SK-N-SH (cell line): ENCODE data around the gene ELOVL2. TPM values are rescaled to one million over a fixed set of nuclear protein-coding genes. Genes with fewer than 3 reads are reported as not detected.

Source experiments
- CTCF ChIA-PET: fragments of 300-600, 350-600 bp; formaldehyde crosslinking; extraction: SDS; loops from one replicate; lab custom pipeline; 2021; lab: Yijun Ruan, JAX
- POLR2A ChIA-PET: fragments of 350-600 bp; sonication (Branson Sonifier 250); formaldehyde crosslinking; extraction: SDS; loops from one replicate; lab custom pipeline; 2020; ENCODE audit warnings: antibody characterized with exemption, inconsistent platforms; lab: Yijun Ruan, JAX
- DNase-seq: peaks from one replicate; pipeline ENCODE4 v3.0.0; 2012
- H2AFZ ChIP-seq: fragments of 200-600 bp; sonication (generic); 2 replicates; pipeline ENCODE4 v1.8.1; 2016; ENCODE audit warnings: antibody characterized with exemption, mild to moderate bottlenecking, low read depth
- H3F3A ChIP-seq: fragments of 200-600 bp; sonication (generic); replicated peaks from 2 replicates; pipeline ENCODE3; 2016; ENCODE audit warnings: antibody characterized with exemption, mild to moderate bottlenecking; ENCODE audit not compliant: insufficient read depth
- H3K27ac ChIP-seq, 2 experiments: fragments of 200-500 bp in 1 of 2; fragments of 200-600 bp in 1 of 2; sonication (Bioruptor generic) in 1 of 2; sonication (generic), shearing (Covaris generic) in 1 of 2; 2 replicates each; pipeline versions ENCODE4 v1.5.1 to v1.6.1; 2014 to 2016; ENCODE audit warnings: low read depth in 2 of 2, inconsistent platforms in 1 of 2, low read length in 1 of 2, mild to moderate bottlenecking in 1 of 2, mixed read lengths in 1 of 2
- H3K27me3 ChIP-seq: fragments of 200-600 bp; sonication (generic), shearing (Covaris generic); 2 replicates; pipeline ENCODE4 v1.6.1; 2016; ENCODE audit warnings: mixed run types; ENCODE audit not compliant: insufficient read depth
- H3K36me3 ChIP-seq, 2 experiments: fragments of 200-500 bp in 1 of 2; fragments of 200-600 bp in 1 of 2; sonication (Bioruptor generic) in 1 of 2; sonication (generic) in 1 of 2; replicated peaks in 1 of 2; 2 replicates each; pipeline versions ENCODE3 to v1.5.1; 2014 to 2016; ENCODE audit warnings: low read length in 1 of 2, mild to moderate bottlenecking in 1 of 2; ENCODE audit not compliant: insufficient read depth in 2 of 2, control insufficient read depth in 1 of 2
- H3K4me1 ChIP-seq, 2 experiments: fragments of 200-500 bp in 1 of 2; fragments of 200-600 bp in 1 of 2; sonication (Bioruptor generic) in 1 of 2; sonication (generic), shearing (Covaris generic) in 1 of 2; 2 replicates each; pipeline versions ENCODE4 v1.5.1 to v1.6.1; 2014 to 2016; ENCODE audit warnings: low read depth in 1 of 2, low read length in 1 of 2, mixed run types in 1 of 2; ENCODE audit not compliant: insufficient read depth in 2 of 2, control insufficient read depth in 1 of 2
- H3K4me2 ChIP-seq: fragments of 200-600 bp; sonication (generic), shearing (Covaris generic); 2 replicates; pipeline ENCODE4 v1.6.1; 2017; ENCODE audit warnings: mixed run types
- H3K4me3 ChIP-seq, 2 experiments: fragments of 200-500 bp in 1 of 2; fragments of 200-600 bp in 1 of 2; sonication (Bioruptor generic) in 1 of 2; sonication (generic), shearing (Covaris generic) in 1 of 2; 2 replicates each; pipeline versions ENCODE4 v1.5.1 to v1.8.1; 2014 to 2016; ENCODE audit warnings: low read depth in 2 of 2, inconsistent platforms in 1 of 2, low read length in 1 of 2, mild to moderate bottlenecking in 1 of 2, mixed read lengths in 1 of 2, moderate library complexity in 1 of 2
- H3K79me2 ChIP-seq: fragments of 200-600 bp; sonication (generic); 2 replicates; pipeline ENCODE4 v1.8.1; 2017; ENCODE audit warnings: mild to moderate bottlenecking; ENCODE audit not compliant: insufficient read depth
- H3K9ac ChIP-seq: fragments of 200-600 bp; sonication (generic); 2 replicates; pipeline ENCODE4 v1.6.1; 2017; ENCODE audit warnings: mixed run types
- H3K9me2 ChIP-seq: fragments of 200-600 bp; sonication (generic); 2 replicates; pipeline ENCODE4 v1.6.1; 2017; ENCODE audit warnings: mixed run types
- H3K9me3 ChIP-seq: fragments of 200-600 bp; sonication (generic); 2 replicates; pipeline ENCODE4 v1.6.1; 2017; ENCODE audit warnings: mixed run types, mild to moderate bottlenecking, moderate library complexity
- H4K20me1 ChIP-seq: fragments of 200-600 bp; sonication (generic); 2 replicates; pipeline ENCODE4 v1.6.1; 2017; ENCODE audit warnings: mild to moderate bottlenecking, mixed run types; ENCODE audit not compliant: insufficient read depth
- CHD2 ChIP-seq: fragments of 150-350 bp; IDR thresholded peaks from 2 replicates; pipeline ENCODE4 v1.6.1; 2018; ENCODE audit warnings: low read length; ENCODE audit not compliant: partially characterized antibody
- ELF1 ChIP-seq: IDR thresholded peaks from 2 replicates; pipeline ENCODE4 v1.4.0; 2012
- FOXJ3 ChIP-seq: sonication (generic); formaldehyde crosslinking; IDR thresholded peaks from 2 replicates; pipeline ENCODE4 v1.5.1; 2020; ENCODE audit warnings: mild to moderate bottlenecking, missing genetic modification reagents
- FOXM1 ChIP-seq: IDR thresholded peaks from 2 replicates; pipeline ENCODE4 v1.4.0; 2012; ENCODE audit warnings: low read depth, mild to moderate bottlenecking
- GABPA ChIP-seq: IDR thresholded peaks from 2 replicates; pipeline ENCODE4 v1.4.0; 2012; ENCODE audit warnings: low read depth, mild to moderate bottlenecking
- MEF2A ChIP-seq: IDR thresholded peaks from 2 replicates; pipeline ENCODE4 v1.4.0; 2012; ENCODE audit warnings: low read depth, borderline replicate concordance
- RCOR1 ChIP-seq: fragments of 150-350 bp; IDR thresholded peaks from 2 replicates; pipeline ENCODE4 v1.6.1; 2017; ENCODE audit warnings: antibody characterized with exemption, low read length
- RFX5 ChIP-seq: IDR thresholded peaks from 2 replicates; pipeline ENCODE4 v1.6.1; 2012; ENCODE audit warnings: mild to moderate bottlenecking, improper control_type of control experiment, low read length
- SIN3A ChIP-seq: IDR thresholded peaks from 2 replicates; pipeline ENCODE4 v1.6.1; 2012; ENCODE audit warnings: low read depth, mild to moderate bottlenecking, low read length, moderate library complexity, borderline replicate concordance
- SMC3 ChIP-seq: IDR thresholded peaks from 2 replicates; pipeline ENCODE4 v1.6.1; 2012; ENCODE audit warnings: low read depth, low read length, improper control_type of control experiment
- TEAD4 ChIP-seq: IDR thresholded peaks from 2 replicates; pipeline ENCODE4 v1.4.0; 2012; ENCODE audit warnings: mild to moderate bottlenecking, borderline replicate concordance; ENCODE audit not compliant: insufficient read depth
- YY1 ChIP-seq: IDR thresholded peaks from 2 replicates; pipeline ENCODE4 v1.4.0; 2012; ENCODE audit warnings: low read depth, mild to moderate bottlenecking
- WGBS: methylation state at CpG from one replicate; pipeline ENCODE4 v1.1.6; 2017; ENCODE audit warnings: low lambda C conversion rate; 5-methylcytosine and 5-hydroxymethylcytosine counted together
- polyA plus RNA-seq, 3 experiments: library from polyadenylated mRNA; depleted of rRNA; stranded (reverse); fragments of >200 nt; gene quantifications; 2 replicates each; pipeline ENCODE4 v1.2.3, GENCODE V29; 2012
- TF ChIP-seq, protein P1 (sequence below): IDR thresholded peaks from 2 replicates; pipeline ENCODE4 v1.6.1; 2012; ENCODE audit warnings: mild to moderate bottlenecking, low read depth, low read length, moderate library complexity
- TF ChIP-seq, protein P2 (sequence below): IDR thresholded peaks from 2 replicates; pipeline ENCODE4 v1.4.0; 2012; ENCODE audit warnings: low read depth, borderline replicate concordance
- TF ChIP-seq, protein P3 (sequence below): fragments of 200-600 bp; sonication (generic); IDR thresholded peaks from 2 replicates; pipeline ENCODE4 v1.6.1; 2017; ENCODE audit warnings: antibody characterized with exemption, mild to moderate bottlenecking, moderate library complexity
- TF ChIP-seq, protein P4 (sequence below): IDR thresholded peaks from 2 replicates; pipeline ENCODE4 v1.4.0; 2012; ENCODE audit warnings: low read depth, borderline replicate concordance

ELOVL2 gene
- polyA plus RNA-seq, 1 of the 3 experiments (the other 2 are of a cell fraction) = 0.39 TPM

DNA sequence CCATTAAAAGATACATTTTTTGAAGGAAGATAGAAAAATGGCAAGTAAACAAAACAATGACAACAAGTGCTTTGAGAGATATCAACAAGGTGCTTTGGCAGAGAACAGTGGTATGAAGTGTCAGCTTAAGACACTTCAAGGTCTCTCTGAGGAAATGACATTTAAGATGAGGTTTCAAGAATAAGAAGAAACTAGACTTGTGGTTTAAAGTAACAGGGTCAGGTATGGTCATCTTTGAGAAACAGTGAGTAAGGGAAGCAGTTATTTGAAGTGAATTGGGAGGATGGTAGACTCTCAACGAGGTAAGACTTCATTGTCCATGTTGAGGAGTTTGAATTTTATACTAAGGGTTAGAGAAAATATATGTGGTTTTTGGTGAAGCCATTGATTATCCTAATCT lies 79.4 kb downstream of the ELOVL2 start:
- peaks cover 3% of the 10 kb centered on the region in 2 experiments; a peak in 2 of 4 replicates for H3K4me1 ChIP-seq
- ChIA-PET POLR2A (no interaction called here), CTCF (interaction anchor here (1.0 to 2.0 kb wide), 3 partner anchors 12 to 105 kb away, joined by 4 read pairs; no protein-coding TSS in a partner anchor)

DNA sequence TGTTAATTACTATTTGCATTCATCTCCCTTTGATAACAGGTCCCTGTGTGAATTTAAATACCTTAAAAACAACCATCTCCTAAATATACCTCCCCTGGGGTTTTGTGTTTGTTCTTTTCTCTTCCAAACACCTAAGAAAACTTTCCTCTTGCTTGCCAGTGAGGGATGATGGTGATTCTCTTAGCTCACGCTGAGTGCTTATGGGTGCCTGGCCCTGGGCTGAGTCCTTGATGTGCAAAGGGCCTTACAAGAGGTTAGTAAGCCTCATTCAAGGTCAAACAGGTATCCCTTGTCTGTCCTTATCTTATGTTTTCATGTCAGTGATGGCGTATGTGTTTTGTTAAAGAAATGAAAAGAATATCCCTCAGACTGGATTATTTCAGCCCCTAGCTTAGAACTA lies 81.0 kb downstream of the ELOVL2 start:
- Histone ChIP-seq H3K9me2 (no peaks in the 10 kb centered on the region), H4K20me1 (no peaks in the 10 kb centered on the region), H3K9me3 (peaks cover 12% of the 10 kb centered on the region), H3K27me3 (no peaks in the 10 kb centered on the region), H3K4me2 (no peak overlapping the region; the same call in 1 of the 2 replicates), H3K4me3 (no peak overlapping the region), H3K4me1 (peaks cover 3% of the 10 kb centered on the region in 2 experiments; a peak in 2 of 4 replicates), H3F3A (peaks cover 13% of the 10 kb centered on the region), H3K27ac (peak overlapping the region in 1 of 2 experiments; percentile 58; a peak in 3 of 4 replicates), H2AFZ (no peak overlapping the region), H3K9ac (no peak overlapping the region), H3K36me3 (peaks cover 0 to 8% of the 10 kb centered on the region in 2 experiments), H3K79me2 (no peaks in the 10 kb centered on the region)
- no peak for TF ChIP-seq SIN3A
- TF ChIP-seq CHD2 = no peak
- TF ChIP-seq, protein P1, sequence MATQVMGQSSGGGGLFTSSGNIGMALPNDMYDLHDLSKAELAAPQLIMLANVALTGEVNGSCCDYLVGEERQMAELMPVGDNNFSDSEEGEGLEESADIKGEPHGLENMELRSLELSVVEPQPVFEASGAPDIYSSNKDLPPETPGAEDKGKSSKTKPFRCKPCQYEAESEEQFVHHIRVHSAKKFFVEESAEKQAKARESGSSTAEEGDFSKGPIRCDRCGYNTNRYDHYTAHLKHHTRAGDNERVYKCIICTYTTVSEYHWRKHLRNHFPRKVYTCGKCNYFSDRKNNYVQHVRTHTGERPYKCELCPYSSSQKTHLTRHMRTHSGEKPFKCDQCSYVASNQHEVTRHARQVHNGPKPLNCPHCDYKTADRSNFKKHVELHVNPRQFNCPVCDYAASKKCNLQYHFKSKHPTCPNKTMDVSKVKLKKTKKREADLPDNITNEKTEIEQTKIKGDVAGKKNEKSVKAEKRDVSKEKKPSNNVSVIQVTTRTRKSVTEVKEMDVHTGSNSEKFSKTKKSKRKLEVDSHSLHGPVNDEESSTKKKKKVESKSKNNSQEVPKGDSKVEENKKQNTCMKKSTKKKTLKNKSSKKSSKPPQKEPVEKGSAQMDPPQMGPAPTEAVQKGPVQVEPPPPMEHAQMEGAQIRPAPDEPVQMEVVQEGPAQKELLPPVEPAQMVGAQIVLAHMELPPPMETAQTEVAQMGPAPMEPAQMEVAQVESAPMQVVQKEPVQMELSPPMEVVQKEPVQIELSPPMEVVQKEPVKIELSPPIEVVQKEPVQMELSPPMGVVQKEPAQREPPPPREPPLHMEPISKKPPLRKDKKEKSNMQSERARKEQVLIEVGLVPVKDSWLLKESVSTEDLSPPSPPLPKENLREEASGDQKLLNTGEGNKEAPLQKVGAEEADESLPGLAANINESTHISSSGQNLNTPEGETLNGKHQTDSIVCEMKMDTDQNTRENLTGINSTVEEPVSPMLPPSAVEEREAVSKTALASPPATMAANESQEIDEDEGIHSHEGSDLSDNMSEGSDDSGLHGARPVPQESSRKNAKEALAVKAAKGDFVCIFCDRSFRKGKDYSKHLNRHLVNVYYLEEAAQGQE = no peak
- no peak for TF ChIP-seq FOXM1
- TF ChIP-seq YY1 = no peak
- no peak for TF ChIP-seq RFX5
- TF ChIP-seq GABPA = no peak
- TF ChIP-seq RCOR1 = no peak
- no peak for TF ChIP-seq SMC3
- TF ChIP-seq, protein P2, sequence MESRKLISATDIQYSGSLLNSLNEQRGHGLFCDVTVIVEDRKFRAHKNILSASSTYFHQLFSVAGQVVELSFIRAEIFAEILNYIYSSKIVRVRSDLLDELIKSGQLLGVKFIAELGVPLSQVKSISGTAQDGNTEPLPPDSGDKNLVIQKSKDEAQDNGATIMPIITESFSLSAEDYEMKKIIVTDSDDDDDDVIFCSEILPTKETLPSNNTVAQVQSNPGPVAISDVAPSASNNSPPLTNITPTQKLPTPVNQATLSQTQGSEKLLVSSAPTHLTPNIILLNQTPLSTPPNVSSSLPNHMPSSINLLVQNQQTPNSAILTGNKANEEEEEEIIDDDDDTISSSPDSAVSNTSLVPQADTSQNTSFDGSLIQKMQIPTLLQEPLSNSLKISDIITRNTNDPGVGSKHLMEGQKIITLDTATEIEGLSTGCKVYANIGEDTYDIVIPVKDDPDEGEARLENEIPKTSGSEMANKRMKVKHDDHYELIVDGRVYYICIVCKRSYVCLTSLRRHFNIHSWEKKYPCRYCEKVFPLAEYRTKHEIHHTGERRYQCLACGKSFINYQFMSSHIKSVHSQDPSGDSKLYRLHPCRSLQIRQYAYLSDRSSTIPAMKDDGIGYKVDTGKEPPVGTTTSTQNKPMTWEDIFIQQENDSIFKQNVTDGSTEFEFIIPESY = no peak
- no peak for TF ChIP-seq MEF2A
- no peak for TF ChIP-seq TEAD4
- TF ChIP-seq, protein P3, sequence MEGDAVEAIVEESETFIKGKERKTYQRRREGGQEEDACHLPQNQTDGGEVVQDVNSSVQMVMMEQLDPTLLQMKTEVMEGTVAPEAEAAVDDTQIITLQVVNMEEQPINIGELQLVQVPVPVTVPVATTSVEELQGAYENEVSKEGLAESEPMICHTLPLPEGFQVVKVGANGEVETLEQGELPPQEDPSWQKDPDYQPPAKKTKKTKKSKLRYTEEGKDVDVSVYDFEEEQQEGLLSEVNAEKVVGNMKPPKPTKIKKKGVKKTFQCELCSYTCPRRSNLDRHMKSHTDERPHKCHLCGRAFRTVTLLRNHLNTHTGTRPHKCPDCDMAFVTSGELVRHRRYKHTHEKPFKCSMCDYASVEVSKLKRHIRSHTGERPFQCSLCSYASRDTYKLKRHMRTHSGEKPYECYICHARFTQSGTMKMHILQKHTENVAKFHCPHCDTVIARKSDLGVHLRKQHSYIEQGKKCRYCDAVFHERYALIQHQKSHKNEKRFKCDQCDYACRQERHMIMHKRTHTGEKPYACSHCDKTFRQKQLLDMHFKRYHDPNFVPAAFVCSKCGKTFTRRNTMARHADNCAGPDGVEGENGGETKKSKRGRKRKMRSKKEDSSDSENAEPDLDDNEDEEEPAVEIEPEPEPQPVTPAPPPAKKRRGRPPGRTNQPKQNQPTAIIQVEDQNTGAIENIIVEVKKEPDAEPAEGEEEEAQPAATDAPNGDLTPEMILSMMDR = no peak
- 73% methylated on average over 2 of the region's 2 CpGs for whole genome bisulfite sequencing
- DNase-seq = no peak
- ChIA-PET CTCF (interaction anchor here (1.2 to 2.3 kb wide), 4 partner anchors 9 to 106 kb away, joined by 4 to 10 read pairs (median 6); no protein-coding TSS in a partner anchor), POLR2A (no interaction called here)

More for the DNA sequence above, 79.4 kb downstream of the ELOVL2 start:
- TF ChIP-seq ELF1 = no peak
- TF ChIP-seq FOXJ3 = no peak
- TF ChIP-seq CHD2 = no peak
- TF ChIP-seq TEAD4 = no peak
- TF ChIP-seq, protein P4, sequence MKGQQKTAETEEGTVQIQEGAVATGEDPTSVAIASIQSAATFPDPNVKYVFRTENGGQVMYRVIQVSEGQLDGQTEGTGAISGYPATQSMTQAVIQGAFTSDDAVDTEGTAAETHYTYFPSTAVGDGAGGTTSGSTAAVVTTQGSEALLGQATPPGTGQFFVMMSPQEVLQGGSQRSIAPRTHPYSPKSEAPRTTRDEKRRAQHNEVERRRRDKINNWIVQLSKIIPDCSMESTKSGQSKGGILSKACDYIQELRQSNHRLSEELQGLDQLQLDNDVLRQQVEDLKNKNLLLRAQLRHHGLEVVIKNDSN = no peak
- Histone ChIP-seq H4K20me1 (no peaks in the 10 kb centered on the region), H3K4me2 (no peak overlapping the region), H3K27me3 (no peaks in the 10 kb centered on the region), H3K79me2 (no peaks in the 10 kb centered on the region), H3K9me2 (no peaks in the 10 kb centered on the region), H3K9ac (no peak overlapping the region), H3K36me3 (peaks cover 0 to 8% of the 10 kb centered on the region in 2 experiments), H3K4me3 (no peak overlapping the region), H3K9me3 (peaks cover 12% of the 10 kb centered on the region), H3K27ac (no peak overlapping the region), H3F3A (peaks cover 13% of the 10 kb centered on the region), H2AFZ (no peak overlapping the region)
- DNase-seq = no peak
- WGBS = 42% methylated on average over 1 of the region's 1 CpG
